Hepatocyte (in vitro differentiated cells): ENCODE measurements around the gene KCNQ1. TPM values are rescaled to one million over a fixed set of nuclear protein-coding genes. Genes with fewer than 3 reads are reported as not detected.

ENCODE experiments used
- DNase-seq: peaks from one replicate; pipeline ENCODE4 v3.0.0-alpha.2; 2016; ENCODE audit warnings: low spot score
- H2AFZ ChIP-seq: fragments of 200-600 bp; sonication (generic); 2 replicates; pipeline ENCODE4 v1.6.0; 2016; ENCODE audit warnings: antibody characterized with exemption, mild to moderate bottlenecking
- H3K27ac ChIP-seq: fragments of 200-600 bp; sonication (generic); 2 replicates; pipeline ENCODE4 v1.5.1; 2016; ENCODE audit warnings: mild to moderate bottlenecking
- H3K27me3 ChIP-seq: fragments of 200-600 bp; sonication (generic); 2 replicates; pipeline ENCODE4 v1.6.1; 2016
- H3K36me3 ChIP-seq: fragments of 200-600 bp; sonication (generic); replicated peaks from 2 replicates; pipeline ENCODE4 v1.5.1; 2016; ENCODE audit warnings: low read depth; ENCODE audit not compliant: insufficient read depth
- H3K4me1 ChIP-seq: fragments of 200-600 bp; sonication (generic); 2 replicates; pipeline ENCODE4 v1.5.1; 2016; ENCODE audit warnings: mild to moderate bottlenecking, moderate library complexity; ENCODE audit not compliant: insufficient read depth
- H3K4me2 ChIP-seq: fragments of 200-600 bp; sonication (generic); 2 replicates; pipeline ENCODE4 v1.6.0; 2016
- H3K4me3 ChIP-seq: fragments of 200-600 bp; sonication (generic); 2 replicates; pipeline ENCODE4 v1.5.1; 2016; ENCODE audit warnings: mild to moderate bottlenecking
- H3K79me2 ChIP-seq: fragments of 200-600 bp; sonication (generic); 2 replicates; pipeline ENCODE4 v1.6.0; 2017; ENCODE audit warnings: mild to moderate bottlenecking
- H3K9me2 ChIP-seq: fragments of 200-600 bp; sonication (generic); replicated peaks from 2 replicates; pipeline ENCODE4 v1.6.0; 2017; ENCODE audit warnings: mild to moderate bottlenecking; ENCODE audit not compliant: insufficient read depth
- H3K9me3 ChIP-seq: fragments of 200-600 bp; sonication (generic); 2 replicates; pipeline ENCODE4 v1.5.1; 2016; ENCODE audit warnings: low read depth, mild to moderate bottlenecking
- H4K20me1 ChIP-seq: fragments of 200-600 bp; sonication (generic); 2 replicates; pipeline ENCODE4 v1.6.0; 2016; ENCODE audit warnings: mild to moderate bottlenecking; ENCODE audit not compliant: insufficient read depth, poor library complexity, severe bottlenecking
- CTCF ChIP-seq: fragments of 200-600 bp; sonication (generic); IDR thresholded peaks from 2 replicates; pipeline ENCODE4 v1.5.1; 2016; ENCODE audit warnings: antibody characterized with exemption, mild to moderate bottlenecking; ENCODE audit not compliant: poor library complexity
- EZH2 ChIP-seq: fragments of 200-600 bp; sonication (generic); IDR thresholded peaks from 2 replicates; pipeline ENCODE4 v1.6.1; 2016; ENCODE audit warnings: antibody characterized with exemption, mild to moderate bottlenecking, borderline replicate concordance
- EZH2phosphoT487 ChIP-seq: fragments of 200-600 bp; sonication (generic); IDR thresholded peaks from one replicate; pipeline ENCODE4 v1.6.1; 2018; ENCODE audit warnings: antibody characterized with exemption, mild to moderate bottlenecking, low read depth, moderate library complexity; ENCODE audit not compliant: unreplicated experiment, severe bottlenecking
- WGBS: methylation state at CpG from one replicate; pipeline ENCODE4 v1.1.6; 2016; ENCODE audit warnings: low lambda C conversion rate; ENCODE audit errors: missing lambda C conversion rate; 5-methylcytosine and 5-hydroxymethylcytosine counted together
- polyA plus RNA-seq: library from polyadenylated mRNA; unstranded; fragments of >200 nt; fragmentation: Nextera tagmentation; extraction: Ambion mirVana; gene quantifications from 2 replicates; pipeline ENCODE4 v1.2.1, GENCODE V29; 2016
- total RNA-seq: library from RNA; depleted of rRNA; stranded (reverse); fragments of >200 nt; gene quantifications from 2 replicates; pipeline ENCODE4 v1.2.3, GENCODE V29; 2014

The KCNQ1 gene
- total and polyA plus RNA-seq, 2 experiments from 2014 or later, result 1.8 to 6.4 TPM

DNA sequence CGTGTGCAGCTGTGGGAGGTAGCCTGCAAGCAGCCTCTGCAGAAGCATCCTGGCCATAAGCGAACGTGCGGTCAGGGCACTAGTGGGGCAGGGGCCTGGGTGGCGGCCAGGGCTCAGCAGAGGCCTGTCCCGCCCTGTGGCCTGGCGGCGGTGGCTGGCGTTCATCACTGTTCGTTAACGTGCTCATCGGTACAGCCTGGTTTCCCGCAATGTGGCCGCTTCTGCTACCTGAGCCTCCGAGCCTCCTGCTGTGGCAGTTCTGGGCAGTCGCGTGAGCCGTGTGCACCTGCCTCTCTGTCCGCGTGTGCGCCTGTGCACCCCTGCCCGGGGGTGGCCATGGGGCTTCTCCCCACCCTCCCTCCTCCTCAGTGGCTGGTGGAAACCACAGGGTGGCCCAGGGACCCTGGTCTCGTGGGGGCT lies 137.1 kb downstream of the KCNQ1 start:
- Histone ChIP-seq H3K27me3 (no peaks in the 10 kb centered on the region), H3K9me3 (no peaks in the 10 kb centered on the region), H3K4me3 (no peak overlapping the region), H3K9me2 (no peaks in the 10 kb centered on the region), H3K27ac (no peak overlapping the region), H3K4me2 (no peak overlapping the region), H2AFZ (no peak overlapping the region), H3K4me1 (peaks cover 25% of the 10 kb centered on the region), H3K79me2 (no peaks in the 10 kb centered on the region), H4K20me1 (no peaks in the 10 kb centered on the region), H3K36me3 (no peaks in the 10 kb centered on the region)
- DNase-seq, result no peak
- TF ChIP-seq EZH2 (no peak), CTCF (no peak), EZH2phosphoT487 (no peak)
- WGBS, result 97% methylated on average over 22 of the region's 23 CpGs

- no peaks in the 10 kb centered on the region for H3K79me2 ChIP-seq
- no peaks in the 10 kb centered on the region for H3K9me3 ChIP-seq
- H3K4me2 ChIP-seq, result no peak overlapping the region
- peaks cover 20% of the 10 kb centered on the region for H3K4me1 ChIP-seq
- H3K27ac ChIP-seq, result no peak overlapping the region
- no peaks in the 10 kb centered on the region for H3K9me2 ChIP-seq
- H3K27me3 ChIP-seq, result no peaks in the 10 kb centered on the region
- WGBS, result 80% methylated on average over 12 of the region's 12 CpGs
- DNase-seq, result no peak
- TF ChIP-seq CTCF (no peak), EZH2phosphoT487 (no peak), EZH2 (no peak)
- no peak overlapping the region for H3K4me3 ChIP-seq
- no peaks in the 10 kb centered on the region for H4K20me1 ChIP-seq
- H2AFZ ChIP-seq, result no peak overlapping the region
- H3K36me3 ChIP-seq, result no peaks in the 10 kb centered on the region
Measured at GRCh38 chr11:2582351-2582945, 137.6 kb downstream of the KCNQ1 start.

- WGBS, result 90% methylated on average over 31 of the region's 33 CpGs
- H3K79me2 ChIP-seq, result no peaks in the 10 kb centered on the region
- H3K4me1 ChIP-seq, result peaks cover 14% of the 10 kb centered on the region
- no peaks in the 10 kb centered on the region for H3K27me3 ChIP-seq
- H3K9me3 ChIP-seq, result no peaks in the 10 kb centered on the region
- H2AFZ ChIP-seq, result no peak overlapping the region
- no peaks in the 10 kb centered on the region for H4K20me1 ChIP-seq
- TF ChIP-seq EZH2phosphoT487 (no peak), EZH2 (no peak), CTCF (no peak)
- H3K9me2 ChIP-seq, result no peaks in the 10 kb centered on the region
- no peak for DNase-seq
- no peak overlapping the region for H3K27ac ChIP-seq
- H3K4me3 ChIP-seq, result no peak overlapping the region
- H3K4me2 ChIP-seq, result no peak overlapping the region
- H3K36me3 ChIP-seq, result no peaks in the 10 kb centered on the region
Measured at GRCh38 chr11:2582946-2583604, 138.3 kb downstream of the KCNQ1 start.

DNA sequence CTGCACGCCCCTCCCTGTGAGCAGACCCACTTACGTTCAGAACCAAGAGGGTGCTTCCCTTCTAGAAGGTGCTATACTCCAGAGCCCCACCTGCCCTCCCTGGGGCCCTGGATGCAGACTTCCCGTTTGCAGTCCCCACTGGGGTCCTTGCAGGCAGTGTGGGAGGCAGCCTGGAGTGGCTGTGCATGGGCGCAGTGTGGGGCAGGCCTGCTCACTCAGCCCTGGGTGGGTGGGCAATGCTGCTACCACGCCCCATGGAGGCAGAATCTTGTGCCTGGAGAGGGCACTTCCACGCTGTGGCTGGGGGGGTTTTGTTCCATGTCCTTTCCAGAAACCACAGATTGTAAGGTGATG lies 138.8 kb downstream of the KCNQ1 start:
- WGBS, result 94% methylated on average over 6 of the region's 6 CpGs
- no peak for DNase-seq

More for the DNA sequence above, 138.8 kb downstream of the KCNQ1 start:
- H3K4me2 ChIP-seq, result no peak overlapping the region
- H3K4me3 ChIP-seq, result no peak overlapping the region
- no peaks in the 10 kb centered on the region for H3K79me2 ChIP-seq
- no peak for TF ChIP-seq CTCF
- no peak for TF ChIP-seq EZH2phosphoT487
- no peak for TF ChIP-seq EZH2
- no peak overlapping the region for H2AFZ ChIP-seq
- H3K27ac ChIP-seq, result no peak overlapping the region
- peaks cover 12% of the 10 kb centered on the region for H3K4me1 ChIP-seq
- no peaks in the 10 kb centered on the region for H4K20me1 ChIP-seq
- no peaks in the 10 kb centered on the region for H3K9me3 ChIP-seq
- no peaks in the 10 kb centered on the region for H3K27me3 ChIP-seq
- no peaks in the 10 kb centered on the region for H3K9me2 ChIP-seq
- no peaks in the 10 kb centered on the region for H3K36me3 ChIP-seq
